PC-9 (cell line): ENCODE data around the gene TAS1R2.

Source experiments
- EZH2 ChIP-seq: fragments of 200-600 bp; sonication (generic); IDR thresholded peaks from 2 replicates; pipeline ENCODE4 v1.8.0; 2017; ENCODE audit warnings: antibody characterized with exemption, low read depth
- TF ChIP-seq, protein P1 (sequence below): fragments of 200-600 bp; sonication (generic); conservative IDR thresholded peaks from 2 replicates; pipeline ENCODE4 v1.6.1; 2017; ENCODE audit warnings: mixed run types, antibody characterized with exemption, mild to moderate bottlenecking, moderate library complexity

GRCh38 chr1:18875107-18875795 is 15.8 kb upstream of the TAS1R2 start:
- TF ChIP-seq, protein P1, sequence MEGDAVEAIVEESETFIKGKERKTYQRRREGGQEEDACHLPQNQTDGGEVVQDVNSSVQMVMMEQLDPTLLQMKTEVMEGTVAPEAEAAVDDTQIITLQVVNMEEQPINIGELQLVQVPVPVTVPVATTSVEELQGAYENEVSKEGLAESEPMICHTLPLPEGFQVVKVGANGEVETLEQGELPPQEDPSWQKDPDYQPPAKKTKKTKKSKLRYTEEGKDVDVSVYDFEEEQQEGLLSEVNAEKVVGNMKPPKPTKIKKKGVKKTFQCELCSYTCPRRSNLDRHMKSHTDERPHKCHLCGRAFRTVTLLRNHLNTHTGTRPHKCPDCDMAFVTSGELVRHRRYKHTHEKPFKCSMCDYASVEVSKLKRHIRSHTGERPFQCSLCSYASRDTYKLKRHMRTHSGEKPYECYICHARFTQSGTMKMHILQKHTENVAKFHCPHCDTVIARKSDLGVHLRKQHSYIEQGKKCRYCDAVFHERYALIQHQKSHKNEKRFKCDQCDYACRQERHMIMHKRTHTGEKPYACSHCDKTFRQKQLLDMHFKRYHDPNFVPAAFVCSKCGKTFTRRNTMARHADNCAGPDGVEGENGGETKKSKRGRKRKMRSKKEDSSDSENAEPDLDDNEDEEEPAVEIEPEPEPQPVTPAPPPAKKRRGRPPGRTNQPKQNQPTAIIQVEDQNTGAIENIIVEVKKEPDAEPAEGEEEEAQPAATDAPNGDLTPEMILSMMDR: peak; percentile 83
- TF ChIP-seq EZH2: no peak
